ENCODE data around the gene RHBDL2. TPM values are rescaled to one million over a fixed set of nuclear protein-coding genes. Genes with fewer than 3 reads are reported as not detected.

Gene RHBDL2
- total and polyA plus RNA-seq, 9 of the 15 experiments (the other 6 are each of a cell fraction or from before 2014, with no cell fraction given), result not detected

DNA sequence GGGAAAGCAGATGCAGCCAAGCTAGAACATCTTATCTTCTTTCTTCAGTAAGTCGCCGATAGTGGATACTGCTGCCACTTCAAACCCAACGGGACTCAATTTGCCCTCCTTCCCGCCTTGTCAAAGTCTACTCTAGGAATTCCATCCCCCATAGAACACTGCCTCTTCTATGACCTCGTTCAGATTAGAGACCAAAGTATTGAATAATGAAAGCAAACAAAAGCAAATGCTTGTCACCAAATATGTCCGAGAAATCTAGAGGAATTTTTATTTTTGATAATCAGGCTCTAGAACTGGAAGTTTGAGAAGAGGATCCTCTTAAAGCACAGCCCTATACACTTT is 81.2 kb downstream of the RHBDL2 start (continued):
- TF ChIP-seq, protein P1, sequence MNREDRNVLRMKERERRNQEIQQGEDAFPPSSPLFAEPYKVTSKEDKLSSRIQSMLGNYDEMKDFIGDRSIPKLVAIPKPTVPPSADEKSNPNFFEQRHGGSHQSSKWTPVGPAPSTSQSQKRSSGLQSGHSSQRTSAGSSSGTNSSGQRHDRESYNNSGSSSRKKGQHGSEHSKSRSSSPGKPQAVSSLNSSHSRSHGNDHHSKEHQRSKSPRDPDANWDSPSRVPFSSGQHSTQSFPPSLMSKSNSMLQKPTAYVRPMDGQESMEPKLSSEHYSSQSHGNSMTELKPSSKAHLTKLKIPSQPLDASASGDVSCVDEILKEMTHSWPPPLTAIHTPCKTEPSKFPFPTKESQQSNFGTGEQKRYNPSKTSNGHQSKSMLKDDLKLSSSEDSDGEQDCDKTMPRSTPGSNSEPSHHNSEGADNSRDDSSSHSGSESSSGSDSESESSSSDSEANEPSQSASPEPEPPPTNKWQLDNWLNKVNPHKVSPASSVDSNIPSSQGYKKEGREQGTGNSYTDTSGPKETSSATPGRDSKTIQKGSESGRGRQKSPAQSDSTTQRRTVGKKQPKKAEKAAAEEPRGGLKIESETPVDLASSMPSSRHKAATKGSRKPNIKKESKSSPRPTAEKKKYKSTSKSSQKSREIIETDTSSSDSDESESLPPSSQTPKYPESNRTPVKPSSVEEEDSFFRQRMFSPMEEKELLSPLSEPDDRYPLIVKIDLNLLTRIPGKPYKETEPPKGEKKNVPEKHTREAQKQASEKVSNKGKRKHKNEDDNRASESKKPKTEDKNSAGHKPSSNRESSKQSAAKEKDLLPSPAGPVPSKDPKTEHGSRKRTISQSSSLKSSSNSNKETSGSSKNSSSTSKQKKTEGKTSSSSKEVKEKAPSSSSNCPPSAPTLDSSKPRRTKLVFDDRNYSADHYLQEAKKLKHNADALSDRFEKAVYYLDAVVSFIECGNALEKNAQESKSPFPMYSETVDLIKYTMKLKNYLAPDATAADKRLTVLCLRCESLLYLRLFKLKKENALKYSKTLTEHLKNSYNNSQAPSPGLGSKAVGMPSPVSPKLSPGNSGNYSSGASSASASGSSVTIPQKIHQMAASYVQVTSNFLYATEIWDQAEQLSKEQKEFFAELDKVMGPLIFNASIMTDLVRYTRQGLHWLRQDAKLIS (CRISPR knock-in tag; IDR thresholded peaks at IDR 0.05), result 0 out of 2 replicates have a peak, but pooled peaks have one; percentile 32

DNA sequence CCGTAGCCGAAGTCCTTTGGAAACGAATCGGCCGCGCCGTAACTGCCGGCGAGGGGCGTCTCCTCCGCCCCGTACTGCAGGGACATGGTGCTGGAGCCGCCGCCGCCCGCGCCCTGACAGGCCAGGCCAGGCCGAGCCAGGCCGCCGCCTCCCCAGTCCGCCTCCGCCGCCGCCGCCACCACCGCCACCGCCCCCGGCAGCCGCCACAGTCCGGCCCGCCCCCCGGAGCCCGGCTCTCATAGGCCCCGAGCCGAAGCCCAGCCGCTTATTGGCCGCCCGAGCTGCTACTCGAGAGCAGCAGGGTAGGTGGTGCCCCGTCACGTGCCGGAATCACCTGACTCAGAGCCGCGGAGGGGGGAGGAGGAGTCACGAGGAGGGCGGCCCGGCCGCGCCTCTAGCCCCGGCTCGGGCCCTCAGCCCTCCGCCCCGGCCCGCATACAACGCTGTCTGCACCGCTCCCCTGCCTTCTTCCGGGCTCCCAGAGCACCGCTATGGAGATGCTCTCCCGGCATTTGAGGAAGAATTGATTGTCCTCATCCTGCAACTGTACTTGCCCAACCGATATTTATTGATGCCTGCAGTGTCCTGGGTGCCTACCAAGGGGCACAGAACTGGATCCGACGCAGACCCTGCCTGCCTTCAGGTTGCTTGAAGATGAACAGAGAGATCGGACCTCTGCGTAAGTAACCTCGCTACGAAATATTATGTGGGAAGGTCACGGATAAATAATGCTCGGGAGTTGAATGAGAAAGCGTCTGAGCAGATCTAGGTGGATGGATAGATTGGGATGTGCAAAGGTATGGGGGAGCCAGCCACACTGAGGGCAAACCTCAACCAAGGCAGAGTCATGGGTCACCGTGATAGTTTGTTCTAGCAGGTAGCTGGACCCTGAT is 81.8 kb downstream of the RHBDL2 start, which contains the start of gene RRAGC:
Gene RRAGC (minus strand): TSS at position 212 of the 893 bp plus-strand sequence. CDS start 126 bp downstream, at position 86.
- in situ Hi-C loops (cut with MboI) (no loop called here), intact Hi-C loops (cut with micrococcal nuclease) (loop anchor here (1.0 to 5.0 kb wide), 2 partner anchors 104 to 227 kb away; no protein-coding TSS in a partner anchor)
- ChIA-PET CTCF (ENCODE audit: low intra/inter-chr PET ratio) (no interaction called here), POLR2A (interaction anchor here (0.6 to 4.4 kb wide), 3 partner anchors 12 to 13 kb away, joined by 5 to 22 read pairs (median 12); partner anchors contain the start of gene MYCBP)
- Histone ChIP-seq H3K4me3 (peak within 1 kb of the TSS; percentile 66), H3K79me2 (ENCODE audit: control insufficient read depth, insufficient read depth, low read length) (peaks cover 28% of the 10 kb centered on the region), H3K27ac (ENCODE audit: extremely low read depth, low read depth, low read length) (peak within 1 kb of the TSS; percentile 59), H3K9me3 (replicated peaks; ENCODE audit: control insufficient read depth, insufficient read depth, low read depth, low read length) (no peaks in the 10 kb centered on the region), H3K27me3 (ENCODE audit: control insufficient read depth in 2 of 2, insufficient read depth in 2 of 2, low read length in 2 of 2) (no peaks in the 10 kb centered on the region), H3K36me3 (ENCODE audit: control insufficient read depth, insufficient read depth, low read length) (peaks cover 53% of the 10 kb centered on the region), H2AFZ (ENCODE audit: low read depth, low read length) (peak within 1 kb of the TSS; percentile 87), H3K4me1 (replicated peaks in 1 of 2; ENCODE audit: control insufficient read depth in 2 of 2, insufficient read depth in 2 of 2, low read length in 2 of 2) (peaks cover 15 to 22% of the 10 kb centered on the region in 2 experiments; a peak in 4 of 5 replicates), H3K4me2 (ENCODE audit: insufficient read depth, low read length) (peak within 1 kb of the TSS; percentile 93), H4K20me1 (replicated peaks; ENCODE audit: control insufficient read depth, insufficient read depth, low read length) (no peaks in the 10 kb centered on the region; the same call in 1 of the 2 replicates), H3K9ac (ENCODE audit: insufficient read depth in 1 of 2, low read depth in 2 of 2, low read length in 2 of 2) (peak within 1 kb of the TSS; percentile 72 to 94), H3K9me1 (ENCODE audit: control insufficient read depth, insufficient read depth, low read length) (no peaks in the 10 kb centered on the region)
- peak; percentile 99 to 100 (median 100) for DNase-seq (ENCODE audit: extremely low read depth in 1 of 4, low spot score in 3 of 4)
- peak; percentile 74 for FAIRE-seq
- ATAC-seq, result peak; percentile 99
- BruUV-seq (replicated peaks), result no TSS peak
- WGBS (ENCODE audit: insufficient coverage, low coverage, missing lambda C conversion rate), result under 1% methylated on average over 40 of the region's 70 CpGs
- TF ChIP-seq TCF3 (CRISPR knock-in tag; IDR thresholded peaks at IDR 0.05) (no peak), C11orf30 (IDR thresholded peaks at IDR 0.05; ENCODE audit: low read depth) (peak; percentile 80), NR1H2 (CRISPR knock-in tag; IDR thresholded peaks at IDR 0.05) (no peak; the same call in 1 of the 2 replicates), ZNF551 (CRISPR knock-in tag; IDR thresholded peaks at IDR 0.05) (no peak), PHF20 (IDR thresholded peaks at IDR 0.05; ENCODE audit: partially characterized antibody) (peak; percentile 86), ZNF785 (CRISPR knock-in tag; IDR thresholded peaks at IDR 0.05) (no peak), MEIS2 (IDR thresholded peaks at IDR 0.05; ENCODE audit: partially characterized antibody) (no peak), CREM (IDR thresholded peaks at IDR 0.05; ENCODE audit: low read depth) (peak; percentile 80), ETV5 (CRISPR knock-in tag; IDR thresholded peaks at IDR 0.05; ENCODE audit: low read depth) (no peak)
- TF ChIP-seq, protein P2, sequence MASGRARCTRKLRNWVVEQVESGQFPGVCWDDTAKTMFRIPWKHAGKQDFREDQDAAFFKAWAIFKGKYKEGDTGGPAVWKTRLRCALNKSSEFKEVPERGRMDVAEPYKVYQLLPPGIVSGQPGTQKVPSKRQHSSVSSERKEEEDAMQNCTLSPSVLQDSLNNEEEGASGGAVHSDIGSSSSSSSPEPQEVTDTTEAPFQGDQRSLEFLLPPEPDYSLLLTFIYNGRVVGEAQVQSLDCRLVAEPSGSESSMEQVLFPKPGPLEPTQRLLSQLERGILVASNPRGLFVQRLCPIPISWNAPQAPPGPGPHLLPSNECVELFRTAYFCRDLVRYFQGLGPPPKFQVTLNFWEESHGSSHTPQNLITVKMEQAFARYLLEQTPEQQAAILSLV (tag; IDR thresholded peaks at IDR 0.05), result no peak
- TF ChIP-seq, protein P3, sequence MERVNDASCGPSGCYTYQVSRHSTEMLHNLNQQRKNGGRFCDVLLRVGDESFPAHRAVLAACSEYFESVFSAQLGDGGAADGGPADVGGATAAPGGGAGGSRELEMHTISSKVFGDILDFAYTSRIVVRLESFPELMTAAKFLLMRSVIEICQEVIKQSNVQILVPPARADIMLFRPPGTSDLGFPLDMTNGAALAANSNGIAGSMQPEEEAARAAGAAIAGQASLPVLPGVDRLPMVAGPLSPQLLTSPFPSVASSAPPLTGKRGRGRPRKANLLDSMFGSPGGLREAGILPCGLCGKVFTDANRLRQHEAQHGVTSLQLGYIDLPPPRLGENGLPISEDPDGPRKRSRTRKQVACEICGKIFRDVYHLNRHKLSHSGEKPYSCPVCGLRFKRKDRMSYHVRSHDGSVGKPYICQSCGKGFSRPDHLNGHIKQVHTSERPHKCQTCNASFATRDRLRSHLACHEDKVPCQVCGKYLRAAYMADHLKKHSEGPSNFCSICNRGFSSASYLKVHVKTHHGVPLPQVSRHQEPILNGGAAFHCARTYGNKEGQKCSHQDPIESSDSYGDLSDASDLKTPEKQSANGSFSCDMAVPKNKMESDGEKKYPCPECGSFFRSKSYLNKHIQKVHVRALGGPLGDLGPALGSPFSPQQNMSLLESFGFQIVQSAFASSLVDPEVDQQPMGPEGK (CRISPR knock-in tag; IDR thresholded peaks at IDR 0.05; ENCODE audit: borderline replicate concordance), result no peak

Measured in K562 (cell line).